22Rv1 (cell line): ENCODE results near the gene SHC2.

ENCODE experiments used
- ZFX ChIP-seq: fragments of 450-650 bp; IDR thresholded peaks from 2 replicates; pipeline ENCODE4 v1.6.1; 2017; ENCODE audit warnings: antibody characterized with exemption, borderline replicate concordance
- TF ChIP-seq, protein P1 (sequence below): fragments of 450-650 bp; IDR thresholded peaks from 2 replicates; pipeline ENCODE4 v1.5.1; 2017; ENCODE audit warnings: mild to moderate bottlenecking

DNA sequence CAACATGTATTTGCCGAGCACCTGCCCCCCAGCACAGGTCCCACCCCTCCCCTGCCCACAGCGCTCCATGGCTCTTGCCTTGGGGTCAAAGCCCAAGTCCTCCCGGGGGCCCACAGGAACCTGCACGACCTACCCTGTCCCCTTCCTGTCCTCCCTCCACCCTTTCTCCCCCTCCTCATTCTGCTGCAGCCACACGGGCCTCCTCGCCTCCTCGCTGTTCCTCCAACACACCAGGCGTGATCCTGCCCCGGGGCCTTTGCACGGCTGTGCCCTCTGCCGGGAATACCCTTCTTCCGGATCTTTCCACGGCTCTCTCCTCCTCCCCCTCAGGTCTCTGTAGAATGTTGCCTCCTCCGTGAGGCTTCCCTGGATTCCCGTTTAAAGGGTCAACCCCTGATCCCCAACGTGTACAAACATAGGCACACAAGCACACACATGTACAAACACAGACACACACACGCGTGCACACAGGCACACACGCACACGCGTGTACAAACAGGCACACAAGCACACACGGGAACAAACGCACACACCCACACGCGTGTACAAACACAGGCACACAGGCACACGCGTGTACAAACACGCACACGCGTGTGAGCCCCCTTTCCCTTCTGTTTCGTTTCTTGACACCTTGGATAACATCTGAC, 38.3 kb upstream of the SHC2 start:
- TF ChIP-seq, protein P1, sequence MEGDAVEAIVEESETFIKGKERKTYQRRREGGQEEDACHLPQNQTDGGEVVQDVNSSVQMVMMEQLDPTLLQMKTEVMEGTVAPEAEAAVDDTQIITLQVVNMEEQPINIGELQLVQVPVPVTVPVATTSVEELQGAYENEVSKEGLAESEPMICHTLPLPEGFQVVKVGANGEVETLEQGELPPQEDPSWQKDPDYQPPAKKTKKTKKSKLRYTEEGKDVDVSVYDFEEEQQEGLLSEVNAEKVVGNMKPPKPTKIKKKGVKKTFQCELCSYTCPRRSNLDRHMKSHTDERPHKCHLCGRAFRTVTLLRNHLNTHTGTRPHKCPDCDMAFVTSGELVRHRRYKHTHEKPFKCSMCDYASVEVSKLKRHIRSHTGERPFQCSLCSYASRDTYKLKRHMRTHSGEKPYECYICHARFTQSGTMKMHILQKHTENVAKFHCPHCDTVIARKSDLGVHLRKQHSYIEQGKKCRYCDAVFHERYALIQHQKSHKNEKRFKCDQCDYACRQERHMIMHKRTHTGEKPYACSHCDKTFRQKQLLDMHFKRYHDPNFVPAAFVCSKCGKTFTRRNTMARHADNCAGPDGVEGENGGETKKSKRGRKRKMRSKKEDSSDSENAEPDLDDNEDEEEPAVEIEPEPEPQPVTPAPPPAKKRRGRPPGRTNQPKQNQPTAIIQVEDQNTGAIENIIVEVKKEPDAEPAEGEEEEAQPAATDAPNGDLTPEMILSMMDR: no peak
- TF ChIP-seq ZFX: no peak
